Gastroesophageal sphincter (tissue), 3 donors: ENCODE measurements around the gene KCNG4.

Experiments
- EP300 ChIP-seq: sonication (generic); formaldehyde crosslinking; IDR thresholded peaks from one replicate; pipeline ENCODE4 v1.6.1; 2017; ENCODE audit warnings: antibody characterized with exemption, mild to moderate bottlenecking
- POLR2A ChIP-seq, 2 donors: fragments of 450-650 bp; IDR thresholded peaks; one replicate each; pipeline ENCODE4 v1.6.1; 2017; ENCODE audit warnings: antibody characterized with exemption in 2 of 2, mild to moderate bottlenecking in 2 of 2, moderate library complexity in 1 of 2
- POLR2AphosphoS5 ChIP-seq: sonication (generic); formaldehyde crosslinking; IDR thresholded peaks from one replicate; pipeline ENCODE4 v1.6.1; 2017; ENCODE audit warnings: antibody characterized with exemption
- TF ChIP-seq, protein P1 (sequence below), 4 experiments: fragments of 200-600 bp in 2 of 4; fragments of 450-650 bp in 2 of 4; sonication (generic) in 1 of 4; IDR thresholded peaks; one replicate each; pipeline ENCODE4 v1.5.1; 2017 to 2019; ENCODE audit warnings: antibody characterized with exemption in 4 of 4, mild to moderate bottlenecking in 2 of 4, moderate library complexity in 2 of 4

DNA sequence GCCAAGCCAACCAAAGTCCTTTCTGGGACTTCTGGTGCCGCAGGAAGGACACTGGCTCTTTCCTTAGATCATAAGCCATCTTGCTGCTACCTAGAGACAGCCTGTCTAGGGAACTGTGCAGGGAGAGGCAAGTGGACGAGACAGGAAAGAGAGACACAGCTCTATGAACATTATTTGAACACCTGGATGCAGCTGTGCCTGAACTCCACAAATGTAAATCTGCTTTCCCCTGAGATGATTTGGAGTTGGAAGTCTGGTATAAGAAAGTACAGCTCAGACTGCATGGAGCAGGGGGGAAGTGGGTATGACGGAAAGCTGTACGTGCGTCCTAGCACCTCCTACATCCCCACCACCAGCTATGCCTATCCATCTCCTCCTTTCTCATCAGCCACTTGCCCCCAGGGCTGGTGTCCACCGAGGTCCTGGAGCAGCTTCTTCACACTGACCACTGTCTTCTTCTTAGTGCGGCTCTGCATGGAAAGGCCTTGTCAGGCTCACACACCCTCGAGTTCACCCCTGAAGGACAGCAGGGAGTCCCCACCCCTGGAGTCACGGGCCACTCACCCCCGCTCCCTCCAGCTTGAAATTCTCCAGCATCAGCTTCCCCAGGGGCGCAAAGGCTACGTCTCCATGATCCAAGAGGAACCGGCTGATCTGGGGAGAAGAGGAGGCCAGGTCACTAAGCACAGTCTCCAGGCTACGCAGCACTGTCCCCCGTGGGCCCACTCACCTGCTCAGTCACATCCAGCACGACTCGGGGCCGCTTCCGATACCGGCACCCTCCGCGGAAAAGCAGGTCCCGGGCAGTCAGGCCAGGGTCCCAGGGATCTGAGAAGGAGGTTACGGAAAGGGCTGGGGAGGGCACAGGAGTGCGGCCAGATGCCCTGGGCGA lies 56.9 kb downstream of the KCNG4 start:
- TF ChIP-seq POLR2A (IDR thresholded peaks at IDR 0.05) (no peak), EP300 (no peak), POLR2AphosphoS5 (no peak)
- TF ChIP-seq, protein P1, sequence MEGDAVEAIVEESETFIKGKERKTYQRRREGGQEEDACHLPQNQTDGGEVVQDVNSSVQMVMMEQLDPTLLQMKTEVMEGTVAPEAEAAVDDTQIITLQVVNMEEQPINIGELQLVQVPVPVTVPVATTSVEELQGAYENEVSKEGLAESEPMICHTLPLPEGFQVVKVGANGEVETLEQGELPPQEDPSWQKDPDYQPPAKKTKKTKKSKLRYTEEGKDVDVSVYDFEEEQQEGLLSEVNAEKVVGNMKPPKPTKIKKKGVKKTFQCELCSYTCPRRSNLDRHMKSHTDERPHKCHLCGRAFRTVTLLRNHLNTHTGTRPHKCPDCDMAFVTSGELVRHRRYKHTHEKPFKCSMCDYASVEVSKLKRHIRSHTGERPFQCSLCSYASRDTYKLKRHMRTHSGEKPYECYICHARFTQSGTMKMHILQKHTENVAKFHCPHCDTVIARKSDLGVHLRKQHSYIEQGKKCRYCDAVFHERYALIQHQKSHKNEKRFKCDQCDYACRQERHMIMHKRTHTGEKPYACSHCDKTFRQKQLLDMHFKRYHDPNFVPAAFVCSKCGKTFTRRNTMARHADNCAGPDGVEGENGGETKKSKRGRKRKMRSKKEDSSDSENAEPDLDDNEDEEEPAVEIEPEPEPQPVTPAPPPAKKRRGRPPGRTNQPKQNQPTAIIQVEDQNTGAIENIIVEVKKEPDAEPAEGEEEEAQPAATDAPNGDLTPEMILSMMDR (IDR thresholded peaks at IDR 0.05) = no peak
